Breast epithelium (tissue), 3 donors: Measurements from ENCODE around the gene XKR8.

ENCODE experiments used
- CTCF ChIP-seq, 3 donors: fragments of 450-650 bp; IDR thresholded peaks; one replicate each; pipeline ENCODE4 v1.5.1; 2016 to 2017; ENCODE audit warnings: antibody characterized with exemption in 3 of 3, mild to moderate bottlenecking in 3 of 3, moderate library complexity in 3 of 3
- POLR2A ChIP-seq: fragments of 450-650 bp; IDR thresholded peaks from one replicate; pipeline ENCODE4 v1.6.1; 2016; ENCODE audit warnings: antibody characterized with exemption, mild to moderate bottlenecking, moderate library complexity
- POLR2AphosphoS5 ChIP-seq, 3 donors: sonication (generic); formaldehyde crosslinking; IDR thresholded peaks; one replicate each; pipeline ENCODE4 v1.6.1; 2017; ENCODE audit warnings: antibody characterized with exemption in 3 of 3

GRCh38 chr1:27993241-27993640 is 33.5 kb downstream of the XKR8 start:
- TF ChIP-seq CTCF (IDR thresholded peaks at IDR 0.05) (no peak), POLR2A (no peak), POLR2AphosphoS5 (IDR thresholded peaks at IDR 0.05) (no peak)
